Suprapubic skin (tissue), 4 donors: ENCODE data around the gene ZNF526.

Experiments used
- EP300 ChIP-seq: sonication (generic); formaldehyde crosslinking; IDR thresholded peaks from one replicate; pipeline ENCODE4 v1.6.1; 2017; ENCODE audit warnings: antibody characterized with exemption
- POLR2A ChIP-seq, 2 donors: fragments of 450-650 bp; IDR thresholded peaks; one replicate each; pipeline ENCODE4 v1.6.1; 2017; ENCODE audit warnings: antibody characterized with exemption in 2 of 2, mild to moderate bottlenecking in 2 of 2, moderate library complexity in 2 of 2
- POLR2AphosphoS5 ChIP-seq, 3 donors: sonication (generic); formaldehyde crosslinking; IDR thresholded peaks; one replicate each; pipeline ENCODE4 v1.6.1; 2017; ENCODE audit warnings: antibody characterized with exemption in 3 of 3
- TF ChIP-seq, protein P1 (sequence below), 2 donors: fragments of 200-600 bp in 1 of 2; fragments of 450-650 bp in 1 of 2; sonication (generic) in 1 of 2; IDR thresholded peaks; one replicate each; pipeline ENCODE4 v1.5.1; 2016 to 2019; ENCODE audit warnings: antibody characterized with exemption in 2 of 2, mild to moderate bottlenecking in 1 of 2, moderate library complexity in 1 of 2

DNA sequence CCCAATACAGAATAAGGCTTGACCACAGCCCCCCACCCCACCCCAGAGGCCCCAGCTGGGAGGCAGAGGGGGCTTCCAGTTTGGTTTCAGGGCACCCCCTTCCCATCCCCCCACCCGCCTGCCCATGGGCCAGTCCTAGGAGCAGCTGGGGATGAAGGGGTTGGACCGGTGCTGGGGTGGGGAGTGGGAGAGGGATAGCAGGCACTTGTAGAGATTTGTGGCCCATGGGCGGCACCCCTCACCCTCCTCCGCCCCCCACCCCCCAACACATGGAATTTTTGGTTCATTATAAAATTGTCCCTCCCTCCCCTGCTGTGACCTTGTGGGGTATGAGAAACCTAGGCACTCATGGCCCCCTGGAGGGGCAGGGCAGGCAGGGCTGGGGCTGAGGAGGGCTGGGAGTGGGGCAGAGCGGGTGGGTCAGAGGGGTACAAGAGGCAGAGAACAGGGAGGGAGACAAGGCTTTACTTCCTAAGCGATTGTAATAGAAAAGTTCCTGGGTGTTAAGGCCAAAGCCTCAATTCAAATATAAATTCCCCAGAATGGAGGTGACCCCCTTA is 27.6 kb downstream of the ZNF526 start:
- TF ChIP-seq POLR2A (IDR thresholded peaks at IDR 0.05) (no peak), POLR2AphosphoS5 (IDR thresholded peaks at IDR 0.05) (no peak), EP300 (no peak)
- TF ChIP-seq, protein P1, sequence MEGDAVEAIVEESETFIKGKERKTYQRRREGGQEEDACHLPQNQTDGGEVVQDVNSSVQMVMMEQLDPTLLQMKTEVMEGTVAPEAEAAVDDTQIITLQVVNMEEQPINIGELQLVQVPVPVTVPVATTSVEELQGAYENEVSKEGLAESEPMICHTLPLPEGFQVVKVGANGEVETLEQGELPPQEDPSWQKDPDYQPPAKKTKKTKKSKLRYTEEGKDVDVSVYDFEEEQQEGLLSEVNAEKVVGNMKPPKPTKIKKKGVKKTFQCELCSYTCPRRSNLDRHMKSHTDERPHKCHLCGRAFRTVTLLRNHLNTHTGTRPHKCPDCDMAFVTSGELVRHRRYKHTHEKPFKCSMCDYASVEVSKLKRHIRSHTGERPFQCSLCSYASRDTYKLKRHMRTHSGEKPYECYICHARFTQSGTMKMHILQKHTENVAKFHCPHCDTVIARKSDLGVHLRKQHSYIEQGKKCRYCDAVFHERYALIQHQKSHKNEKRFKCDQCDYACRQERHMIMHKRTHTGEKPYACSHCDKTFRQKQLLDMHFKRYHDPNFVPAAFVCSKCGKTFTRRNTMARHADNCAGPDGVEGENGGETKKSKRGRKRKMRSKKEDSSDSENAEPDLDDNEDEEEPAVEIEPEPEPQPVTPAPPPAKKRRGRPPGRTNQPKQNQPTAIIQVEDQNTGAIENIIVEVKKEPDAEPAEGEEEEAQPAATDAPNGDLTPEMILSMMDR (IDR thresholded peaks at IDR 0.05): no peak
